Measurements from ENCODE around the gene RP9.

DNA sequence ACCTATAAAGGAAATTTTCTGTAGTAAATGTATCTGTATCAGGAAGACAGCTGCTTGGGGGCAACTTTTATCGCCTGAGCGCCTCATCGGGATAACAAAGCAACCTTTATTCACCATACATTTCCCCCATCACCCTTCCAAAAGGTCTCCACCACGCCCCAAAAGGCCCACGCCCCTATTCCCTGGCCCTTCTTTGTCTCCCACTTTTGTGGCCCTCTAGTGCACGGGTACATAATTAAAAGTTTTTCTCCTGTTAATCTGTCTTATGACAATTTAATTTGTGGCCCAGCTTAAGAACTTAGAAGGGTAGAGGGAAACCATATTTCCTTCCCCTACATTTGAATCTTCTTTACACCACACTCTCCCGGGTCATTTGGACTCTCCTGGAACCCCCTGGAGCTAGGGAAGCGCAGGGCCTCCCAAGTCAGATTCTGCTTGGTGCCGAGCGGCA lies 625 bp downstream of the RP9 start:
- TF ChIP-seq CTCF (IDR thresholded peaks at IDR 0.05; ENCODE audit: low read depth, low read length) (no peak), EZH2phosphoT487 (IDR thresholded peaks at IDR 0.05; ENCODE audit: low read depth) (no peak)

Data from OCI-LY3 (cell line).